GM12873 (cell line): Measurements from ENCODE around the gene YPEL5.

Experiments
- CTCF ChIP-seq: IDR thresholded peaks from 2 replicates; pipeline ENCODE4 v1.5.1; 2012; ENCODE audit warnings: low read depth, mild to moderate bottlenecking, moderate library complexity, low read length, control low read depth; ENCODE audit not compliant: insufficient read depth; ENCODE audit errors: missing control alignments

The YPEL5 gene

GRCh38 chr2:30127016-30127893 lies 19.6 kb upstream of the YPEL5 start:
- TF ChIP-seq CTCF, result no peak

- no peak for TF ChIP-seq CTCF
Measured at GRCh38 chr2:30134582-30134981, 12.2 kb upstream of the YPEL5 start.

GRCh38 chr2:30135541-30135940 lies 11.3 kb upstream of the YPEL5 start:
- TF ChIP-seq CTCF, result no peak

GRCh38 chr2:30136764-30137444 lies 9.9 kb upstream of the YPEL5 start:
- no peak for TF ChIP-seq CTCF

- TF ChIP-seq CTCF, result no peak
Measured at GRCh38 chr2:30139131-30139870, 7.5 kb upstream of the YPEL5 start.

GRCh38 chr2:30141136-30141535 lies 5.7 kb upstream of the YPEL5 start:
- TF ChIP-seq CTCF, result no peak

- no peak for TF ChIP-seq CTCF
Measured at GRCh38 chr2:30144260-30144659, 2.5 kb upstream of the YPEL5 start.
